SK-N-SH treated with all-trans-retinoic acid at 6 μM for 48 hours (cell line): ENCODE data around the gene KLHL25.

Experiments used
- GLIS3 ChIP-seq: fragments of 250-450 bp; sonication (Bioruptor Pico); IDR thresholded peaks from 2 replicates; pipeline ENCODE4 v1.5.0; 2020; ENCODE audit warnings: mild to moderate bottlenecking, moderate library complexity
- PATZ1 ChIP-seq: fragments of 250-450 bp; sonication (Bioruptor Pico); IDR thresholded peaks from 2 replicates; pipeline ENCODE4 v1.8.0; 2020; ENCODE audit warnings: mild to moderate bottlenecking, moderate library complexity, borderline replicate concordance
- RARB ChIP-seq: fragments of 250-450 bp; sonication (Bioruptor Pico); IDR thresholded peaks from 2 replicates; pipeline ENCODE4 v1.8.0; 2021; ENCODE audit warnings: mild to moderate bottlenecking, moderate library complexity
- SNAI2 ChIP-seq: fragments of 250-450 bp; sonication (Bioruptor Pico); IDR thresholded peaks from 2 replicates; pipeline ENCODE4 v1.5.0; 2020; ENCODE audit warnings: mild to moderate bottlenecking, moderate library complexity
- TSHZ2 ChIP-seq: fragments of 250-450 bp; sonication (Bioruptor Pico); IDR thresholded peaks from 2 replicates; pipeline ENCODE4 v1.5.0; 2020; ENCODE audit warnings: mild to moderate bottlenecking, moderate library complexity
- ZC3H10 ChIP-seq: fragments of 250-450 bp; sonication (Bioruptor Pico); IDR thresholded peaks from 2 replicates; pipeline ENCODE4 v1.5.1; 2021; ENCODE audit warnings: mild to moderate bottlenecking, moderate library complexity
- ZNF565 ChIP-seq: fragments of 450-650 bp; formaldehyde crosslinking; conservative IDR thresholded peaks from 2 replicates; pipeline ENCODE4 v1.5.0; 2020; ENCODE audit warnings: low read depth, mild to moderate bottlenecking, moderate library complexity

GRCh38 chr15:85837011-85837433, 42.3 kb upstream of the KLHL25 start:
- TF ChIP-seq PATZ1 (CRISPR knock-in tag) (no peak), RARB (no peak), SNAI2 (CRISPR knock-in tag) (no peak), GLIS3 (no peak), TSHZ2 (CRISPR knock-in tag) (no peak), ZNF565 (CRISPR knock-in tag) (no peak), ZC3H10 (CRISPR knock-in tag) (no peak)
